HAP-1 (cell line): ENCODE measurements around the gene MAST4.

Experiments used
- DNase-seq, 2 experiments: peaks; one replicate each; pipeline ENCODE4 v3.0.0-alpha.2; 2016 to 2020; ENCODE audit warnings: low spot score in 2 of 2
- H3K27me3 ChIP-seq: fragments of 250-450 bp; sonication (Bioruptor Pico); 2 replicates; pipeline ENCODE4 v1.5.1; 2020; ENCODE audit warnings: low read depth, mild to moderate bottlenecking, moderate library complexity
- H3K36me3 ChIP-seq: fragments of 250-450 bp; sonication (Bioruptor Pico); replicated peaks from 2 replicates; pipeline ENCODE4 v1.5.1; 2020; ENCODE audit warnings: mild to moderate bottlenecking
- H3K4me1 ChIP-seq: fragments of 250-450 bp; sonication (Bioruptor Pico); 2 replicates; pipeline ENCODE4 v1.5.1; 2020; ENCODE audit warnings: mild to moderate bottlenecking
- H3K4me3 ChIP-seq: fragments of 250-450 bp; sonication (Bioruptor Pico); 2 replicates; pipeline ENCODE4 v1.5.1; 2020; ENCODE audit warnings: mild to moderate bottlenecking, moderate library complexity
- H3K9me3 ChIP-seq: fragments of 250-450 bp; sonication (Bioruptor Pico); 2 replicates; pipeline ENCODE4 v1.5.1; 2020; ENCODE audit warnings: mild to moderate bottlenecking, moderate library complexity
- in situ Hi-C: fragments of 300-500 bp; cut with MboI; formaldehyde crosslinking; loops from 3 replicates; pipeline ENCODE4 v1.14.3; 2020; ENCODE audit warnings: low sequenced_read_pairs, inconsistent platforms, mixed read lengths

MAST4 gene

GRCh38 chr5:67027171-67027570, 431.0 kb downstream of the MAST4 start:
- Histone ChIP-seq H3K27me3 (no peaks in the 10 kb centered on the region), H3K4me3 (no peak overlapping the region), H3K4me1 (peaks cover 8% of the 10 kb centered on the region), H3K36me3 (no peaks in the 10 kb centered on the region), H3K9me3 (no peaks in the 10 kb centered on the region)
- DNase-seq, result no peak
- in situ Hi-C loops, result no loop called here

- no peak for DNase-seq
- Histone ChIP-seq H3K27me3 (no peaks in the 10 kb centered on the region), H3K4me1 (peaks cover 17% of the 10 kb centered on the region), H3K4me3 (no peak overlapping the region), H3K9me3 (no peaks in the 10 kb centered on the region), H3K36me3 (no peaks in the 10 kb centered on the region)
- in situ Hi-C loops, result no loop called here
Observed at GRCh38 chr5:67028371-67028770, 432.2 kb downstream of the MAST4 start.

- in situ Hi-C loops, result no loop called here
- Histone ChIP-seq H3K4me3 (no peak overlapping the region), H3K36me3 (no peaks in the 10 kb centered on the region), H3K4me1 (peaks cover 23% of the 10 kb centered on the region), H3K27me3 (no peaks in the 10 kb centered on the region), H3K9me3 (no peaks in the 10 kb centered on the region)
- DNase-seq, result no peak
Observed at GRCh38 chr5:67028941-67029340, 432.7 kb downstream of the MAST4 start.

GRCh38 chr5:67029481-67029880, 433.3 kb downstream of the MAST4 start:
- no peak for DNase-seq
- Histone ChIP-seq H3K4me3 (no peak overlapping the region), H3K9me3 (no peaks in the 10 kb centered on the region), H3K4me1 (peaks cover 23% of the 10 kb centered on the region), H3K27me3 (no peaks in the 10 kb centered on the region), H3K36me3 (no peaks in the 10 kb centered on the region)
- in situ Hi-C loops, result no loop called here

- no peaks in the 10 kb centered on the region for H3K27me3 ChIP-seq
- H3K9me3 ChIP-seq, result no peaks in the 10 kb centered on the region
- H3K36me3 ChIP-seq, result no peaks in the 10 kb centered on the region
- H3K4me3 ChIP-seq, result no peak overlapping the region
- in situ Hi-C loops, result no loop called here
- no peak for DNase-seq
- H3K4me1 ChIP-seq, result peaks cover 23% of the 10 kb centered on the region
Observed at GRCh38 chr5:67030289-67031056, 434.3 kb downstream of the MAST4 start.

- H3K27me3 ChIP-seq, result no peaks in the 10 kb centered on the region
- H3K36me3 ChIP-seq, result no peaks in the 10 kb centered on the region
- DNase-seq, result no peak
- in situ Hi-C loops, result no loop called here
- H3K4me1 ChIP-seq, result peaks cover 25% of the 10 kb centered on the region
- no peaks in the 10 kb centered on the region for H3K9me3 ChIP-seq
- H3K4me3 ChIP-seq, result no peak overlapping the region
Observed at GRCh38 chr5:67031057-67031443, 434.9 kb downstream of the MAST4 start.

GRCh38 chr5:67031692-67032091, 435.5 kb downstream of the MAST4 start:
- Histone ChIP-seq H3K4me1 (peaks cover 31% of the 10 kb centered on the region), H3K27me3 (no peaks in the 10 kb centered on the region), H3K4me3 (no peak overlapping the region), H3K9me3 (no peaks in the 10 kb centered on the region), H3K36me3 (no peaks in the 10 kb centered on the region)
- no peak for DNase-seq
- in situ Hi-C loops, result no loop called here

- H3K4me3 ChIP-seq, result no peak overlapping the region
- H3K9me3 ChIP-seq, result no peaks in the 10 kb centered on the region
- in situ Hi-C loops, result no loop called here
- DNase-seq, result no peak
- H3K27me3 ChIP-seq, result no peaks in the 10 kb centered on the region
- H3K4me1 ChIP-seq, result peaks cover 43% of the 10 kb centered on the region
- H3K36me3 ChIP-seq, result no peaks in the 10 kb centered on the region
Observed at GRCh38 chr5:67032921-67033664, 436.9 kb downstream of the MAST4 start.

- Histone ChIP-seq H3K4me1 (peaks cover 51% of the 10 kb centered on the region), H3K9me3 (no peaks in the 10 kb centered on the region), H3K27me3 (no peaks in the 10 kb centered on the region), H3K4me3 (no peak overlapping the region), H3K36me3 (no peaks in the 10 kb centered on the region)
- in situ Hi-C loops, result no loop called here
- no peak for DNase-seq
Observed at GRCh38 chr5:67033880-67034651, 437.9 kb downstream of the MAST4 start.

GRCh38 chr5:67035098-67035740, 439.0 kb downstream of the MAST4 start:
- Histone ChIP-seq H3K4me1 (peaks cover 56% of the 10 kb centered on the region), H3K9me3 (no peaks in the 10 kb centered on the region), H3K4me3 (no peak overlapping the region), H3K27me3 (no peaks in the 10 kb centered on the region), H3K36me3 (no peaks in the 10 kb centered on the region)
- in situ Hi-C loops, result no loop called here
- no peak for DNase-seq

- H3K27me3 ChIP-seq, result no peaks in the 10 kb centered on the region
- in situ Hi-C loops, result no loop called here
- no peaks in the 10 kb centered on the region for H3K36me3 ChIP-seq
- DNase-seq, result no peak
- no peak overlapping the region for H3K4me3 ChIP-seq
- peaks cover 49% of the 10 kb centered on the region for H3K4me1 ChIP-seq
- no peaks in the 10 kb centered on the region for H3K9me3 ChIP-seq
Observed at GRCh38 chr5:67037171-67037570, 441.0 kb downstream of the MAST4 start.

GRCh38 chr5:67038817-67039603, 442.8 kb downstream of the MAST4 start:
- no peaks in the 10 kb centered on the region for H3K27me3 ChIP-seq
- no peaks in the 10 kb centered on the region for H3K36me3 ChIP-seq
- in situ Hi-C loops, result no loop called here
- H3K4me1 ChIP-seq, result peaks cover 33% of the 10 kb centered on the region
- DNase-seq, result peak; percentile 46 to 91
- H3K4me3 ChIP-seq, result no peak overlapping the region
- H3K9me3 ChIP-seq, result no peaks in the 10 kb centered on the region
